GM10847 (cell line): ENCODE data around the gene LAMA3.

ENCODE experiments used
- POLR2A ChIP-seq: IDR thresholded peaks from 2 replicates; pipeline ENCODE4 v1.6.1; 2011; ENCODE audit not compliant: insufficient read length; ENCODE audit errors: extremely low read depth

LAMA3 gene

DNA sequence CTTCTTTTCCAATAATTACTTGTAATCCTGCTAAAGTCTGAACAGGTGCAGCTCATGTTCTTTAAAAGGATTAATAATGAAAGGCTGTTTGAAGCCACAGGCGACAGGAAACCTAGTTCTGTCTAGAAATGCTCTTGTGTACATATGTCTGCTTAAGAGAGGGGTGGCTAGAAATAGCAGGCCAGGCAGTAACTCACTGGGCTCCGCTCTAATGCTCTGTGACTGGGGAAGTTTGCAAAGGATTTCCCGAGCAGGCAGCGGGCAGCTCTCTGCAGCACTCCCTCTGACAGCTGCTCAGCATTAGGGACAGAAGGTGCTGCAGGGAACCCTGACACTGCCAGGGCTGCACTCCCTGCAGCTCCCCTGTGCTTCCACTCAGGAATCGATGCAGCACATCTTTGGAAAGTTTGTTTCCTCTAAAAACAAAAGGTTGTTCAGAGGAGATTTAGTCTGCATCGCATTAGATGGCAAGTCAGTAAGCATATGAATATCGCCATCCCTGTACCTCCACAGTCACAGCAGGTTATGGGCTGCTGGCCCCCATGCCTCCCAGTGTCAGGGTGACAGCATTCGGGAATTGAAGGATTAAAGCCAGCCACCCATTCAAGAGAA is 292.2 kb downstream of the LAMA3 start:
- no peak for TF ChIP-seq POLR2A

DNA sequence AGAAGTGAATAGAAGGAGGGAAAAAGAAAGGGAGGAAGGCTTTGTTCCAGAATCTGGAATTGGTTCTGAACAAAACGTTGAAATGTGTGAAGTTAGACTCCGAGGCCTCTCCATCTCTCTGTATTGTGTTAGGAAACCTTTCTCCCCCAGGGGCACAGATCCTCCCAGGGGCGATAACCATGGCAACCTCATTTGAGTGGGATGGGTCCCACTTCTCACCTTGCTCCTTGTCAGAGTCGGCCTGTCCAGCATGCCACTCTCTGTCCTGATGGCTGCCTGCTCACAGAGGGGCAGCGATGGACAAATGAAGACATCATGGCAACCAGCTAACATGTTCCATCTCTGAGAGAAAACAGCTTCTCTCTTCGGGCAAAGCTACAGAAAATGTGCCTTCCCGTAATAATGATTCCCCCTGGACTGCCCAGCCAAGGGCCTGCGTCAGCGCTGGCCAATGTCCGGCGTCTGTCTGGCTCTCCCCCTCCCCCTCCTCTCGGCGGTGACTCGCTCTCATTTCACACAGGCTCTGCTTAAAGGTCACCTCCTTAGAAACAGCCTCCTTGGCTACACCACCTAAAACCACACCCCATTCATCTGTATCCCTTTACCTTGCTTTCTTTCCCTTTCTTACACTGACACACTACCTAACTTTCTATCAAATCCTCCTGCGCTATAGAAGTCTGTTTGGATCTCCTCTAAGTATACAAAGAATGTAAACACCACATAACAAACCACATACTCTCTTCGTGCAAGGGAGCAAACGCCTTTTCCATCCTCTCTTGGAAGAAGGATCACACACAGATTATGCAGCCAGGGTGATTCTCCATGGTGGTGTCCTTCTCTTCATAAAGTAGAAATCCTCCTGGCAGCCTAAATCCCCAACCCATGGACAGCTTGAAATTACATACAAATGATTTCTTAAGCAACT is 293.2 kb downstream of the LAMA3 start:
- TF ChIP-seq POLR2A: no peak

DNA sequence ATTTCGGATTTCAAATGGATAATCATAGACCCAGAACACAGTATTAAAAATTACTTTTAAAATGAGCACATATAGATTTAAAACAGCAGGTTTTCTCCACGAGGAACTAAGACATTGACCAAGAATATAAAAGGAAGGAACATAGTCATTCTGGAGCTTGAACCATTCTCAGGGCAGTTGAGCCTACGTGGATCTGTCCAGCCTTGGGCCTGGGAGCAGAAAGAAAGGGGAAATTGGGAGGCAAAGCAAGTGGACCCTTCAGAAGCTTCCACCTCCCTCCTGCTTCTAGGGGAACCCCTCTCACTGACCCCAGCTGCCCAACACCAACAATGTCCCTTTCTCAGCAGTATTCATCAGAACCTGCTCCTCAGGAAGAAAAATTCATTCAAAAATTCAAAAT is 293.9 kb downstream of the LAMA3 start:
- TF ChIP-seq POLR2A: no peak

DNA sequence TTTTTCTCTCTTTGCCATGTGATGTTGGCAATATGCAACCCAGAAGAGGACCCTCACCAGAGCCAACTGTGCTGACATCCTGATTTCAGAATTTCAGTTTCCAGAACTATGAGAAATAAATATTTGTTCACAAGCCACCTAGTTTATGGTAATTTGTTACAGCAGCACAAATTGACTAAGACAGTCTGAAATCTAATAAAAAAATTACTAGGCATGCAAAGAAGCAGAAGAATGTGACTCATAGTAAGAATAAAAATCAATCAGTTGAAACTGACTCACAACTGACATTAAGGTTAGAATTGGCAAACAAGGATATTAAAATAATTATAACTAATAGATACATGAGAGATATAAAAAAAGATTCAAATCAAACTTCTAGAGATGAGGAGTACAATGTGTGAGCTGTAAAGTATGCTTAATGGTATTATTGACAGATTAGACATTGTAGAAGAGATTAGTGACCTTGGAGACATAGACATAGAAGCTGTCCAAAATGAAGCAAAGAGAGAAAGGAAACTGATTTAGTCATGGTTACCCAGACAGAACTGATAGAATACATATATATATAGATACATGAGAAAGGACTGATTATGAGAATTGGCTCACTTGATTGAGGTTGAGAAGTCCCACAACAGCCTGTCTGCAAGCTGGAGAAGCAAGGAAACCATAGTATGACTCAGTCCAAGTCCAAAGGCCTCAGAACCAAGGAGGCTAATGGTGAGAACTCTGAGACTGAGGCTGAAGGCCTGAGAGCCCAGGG is 297.5 kb downstream of the LAMA3 start:
- TF ChIP-seq POLR2A: no peak

DNA sequence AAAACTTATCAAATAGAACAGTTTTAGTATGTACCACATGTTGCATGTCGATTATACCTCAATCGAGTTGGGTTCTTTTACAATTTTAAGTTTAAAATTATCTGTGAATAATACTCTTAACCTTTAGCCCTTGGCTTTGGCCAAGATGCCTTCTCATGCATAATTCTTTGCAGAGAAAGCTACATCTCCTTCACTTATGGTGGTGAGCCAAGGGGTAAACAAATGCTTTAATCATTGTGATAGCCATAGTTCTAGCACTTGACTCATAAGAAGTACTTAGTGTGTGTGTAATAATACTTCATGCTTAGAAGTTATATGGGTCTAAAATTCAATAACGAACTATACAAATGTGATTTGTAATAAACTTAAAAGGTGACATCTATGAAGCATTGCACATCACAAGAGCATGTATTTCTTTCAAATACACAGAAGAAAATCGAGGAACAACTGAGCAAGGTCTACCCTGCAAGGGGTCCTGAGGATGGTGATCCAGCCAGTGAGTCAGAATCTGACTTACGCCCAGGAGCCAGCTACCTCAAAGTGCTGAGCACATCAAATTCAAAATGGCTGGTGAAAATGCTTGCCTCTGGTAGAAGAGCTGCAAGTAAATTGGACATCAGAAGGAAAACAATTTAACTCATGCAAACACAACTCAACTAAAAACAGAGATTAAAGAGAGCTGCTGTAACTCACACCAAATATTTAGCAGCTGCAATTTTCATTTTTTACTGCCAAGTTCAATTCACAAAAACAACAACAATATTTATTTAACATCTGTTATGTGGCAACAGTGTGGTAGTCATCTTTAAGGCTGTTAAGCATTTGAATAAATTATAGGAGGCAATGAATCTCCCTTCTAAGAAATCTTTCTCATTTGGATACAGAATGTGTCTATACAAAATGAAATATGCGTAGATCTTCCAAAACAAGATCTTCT is 301.5 kb downstream of the LAMA3 start:
- TF ChIP-seq POLR2A: no peak

DNA sequence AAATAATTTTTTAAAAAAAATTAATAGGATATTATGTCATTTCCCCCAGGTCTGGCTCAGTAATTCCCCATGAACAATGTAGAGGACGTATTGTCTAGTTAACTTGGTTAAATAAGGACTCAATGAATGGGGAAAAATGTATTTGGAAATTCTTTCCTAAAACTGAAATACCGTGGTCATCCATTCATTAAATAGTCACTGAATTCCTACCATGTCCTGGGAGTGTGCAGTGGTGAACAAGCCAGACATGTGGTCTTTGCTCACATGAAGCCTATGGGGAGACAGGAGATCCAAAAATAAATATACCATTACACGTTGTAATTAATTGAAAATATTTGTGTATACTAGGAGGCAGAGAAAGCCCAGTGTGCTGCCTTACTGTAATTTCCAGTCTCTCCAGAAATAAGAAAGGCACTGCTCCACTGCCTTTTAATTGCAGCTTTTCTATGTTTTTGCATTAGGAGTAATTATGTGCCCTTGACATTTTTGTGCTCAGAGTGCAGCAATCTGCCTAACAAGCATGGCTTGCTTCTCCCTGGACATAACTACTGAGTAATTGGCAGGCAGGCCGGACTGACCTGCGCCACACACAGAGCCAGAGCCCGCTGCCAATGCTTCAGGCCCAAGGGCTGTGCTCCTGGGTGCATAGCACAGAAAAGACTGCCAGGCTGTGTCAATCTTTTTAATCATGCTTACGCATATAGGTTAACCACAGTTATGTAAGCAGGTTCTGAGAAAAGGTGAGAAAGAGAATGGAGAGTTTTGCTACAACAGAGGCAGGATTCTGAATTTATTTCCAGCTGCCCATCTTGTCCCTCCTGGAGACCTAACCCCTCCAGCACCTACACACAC is 303.1 kb downstream of the LAMA3 start:
- no peak for TF ChIP-seq POLR2A

DNA sequence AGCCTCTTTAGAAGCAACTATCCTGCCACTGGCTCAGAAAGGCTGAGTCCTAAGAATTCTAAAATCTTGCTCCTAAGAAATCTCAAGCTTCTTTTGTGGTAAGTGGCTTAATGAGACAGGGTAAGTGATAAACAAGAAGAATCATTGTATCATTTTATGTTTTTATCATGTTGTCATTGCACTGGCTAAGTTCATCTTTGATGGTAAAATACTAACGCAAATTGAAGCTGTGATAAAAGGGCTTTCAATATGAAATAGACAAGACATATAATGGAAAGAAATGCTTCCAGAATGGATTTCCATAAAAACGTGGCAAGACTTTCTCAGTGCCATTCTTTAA is 303.7 kb downstream of the LAMA3 start:
- TF ChIP-seq POLR2A: no peak

DNA sequence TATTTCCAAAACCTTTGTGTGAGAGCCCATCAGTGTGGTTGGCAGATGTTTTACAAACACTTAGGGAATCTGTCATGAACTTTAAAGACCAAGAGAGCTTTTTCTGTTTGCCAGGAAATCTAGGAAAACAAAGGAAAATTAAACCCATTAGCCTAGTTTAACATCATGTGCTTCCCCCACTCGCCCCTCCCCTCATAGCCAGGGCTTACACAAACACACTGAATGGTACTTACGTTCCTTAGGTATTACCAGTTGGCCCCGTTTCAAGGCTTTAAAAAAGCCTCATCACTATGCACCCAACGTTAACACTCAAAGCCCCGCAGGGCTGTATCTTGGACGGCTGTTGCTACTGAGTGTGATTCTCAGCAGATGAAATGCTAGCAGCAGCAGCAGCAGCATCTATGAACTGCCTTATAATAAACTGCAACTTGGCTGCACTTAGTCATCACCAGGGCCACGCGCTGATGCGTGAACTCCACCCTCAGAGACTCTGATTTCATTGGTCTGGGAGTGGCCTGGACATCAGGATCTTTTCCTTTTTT is 305.2 kb downstream of the LAMA3 start:
- TF ChIP-seq POLR2A: no peak

DNA sequence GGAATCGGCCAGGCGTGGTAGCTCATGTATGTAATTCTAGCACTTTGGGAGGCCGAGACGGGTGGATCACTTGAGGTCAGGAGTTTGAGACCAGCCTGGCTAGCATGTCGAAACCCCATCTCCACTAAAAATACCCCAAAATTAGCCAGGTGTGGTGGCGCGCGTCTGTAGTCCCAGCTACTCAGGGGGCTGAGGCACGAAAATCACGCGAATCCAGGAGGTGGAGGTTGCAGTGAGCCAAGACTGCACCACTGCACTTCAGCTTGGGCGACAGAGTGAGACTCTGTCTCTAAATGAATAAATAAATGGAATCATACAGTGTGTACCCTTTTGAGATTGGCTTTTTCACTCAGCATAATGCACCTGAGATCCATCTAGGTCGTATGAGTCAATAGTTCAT is 305.9 kb downstream of the LAMA3 start:
- TF ChIP-seq POLR2A: no peak

DNA sequence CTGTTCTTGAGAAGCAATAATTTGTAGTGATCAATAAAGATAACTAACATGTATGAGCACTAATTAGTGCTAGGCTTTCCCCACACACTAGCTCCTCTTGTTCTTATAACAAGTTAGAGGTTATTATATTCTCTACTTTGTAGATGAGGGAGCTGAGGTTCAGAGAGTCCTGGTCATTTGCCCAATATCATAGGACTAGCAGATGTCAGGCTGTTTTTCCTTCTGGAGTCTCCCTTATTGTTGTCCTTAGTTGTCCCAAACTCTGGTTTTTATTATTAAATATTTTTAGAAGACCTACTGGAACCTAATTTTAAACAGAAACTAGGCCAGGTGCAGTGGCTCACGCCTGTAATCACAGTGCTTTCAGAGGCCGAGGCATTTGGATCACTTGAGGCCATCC is 308.8 kb downstream of the LAMA3 start:
- TF ChIP-seq POLR2A: no peak

DNA sequence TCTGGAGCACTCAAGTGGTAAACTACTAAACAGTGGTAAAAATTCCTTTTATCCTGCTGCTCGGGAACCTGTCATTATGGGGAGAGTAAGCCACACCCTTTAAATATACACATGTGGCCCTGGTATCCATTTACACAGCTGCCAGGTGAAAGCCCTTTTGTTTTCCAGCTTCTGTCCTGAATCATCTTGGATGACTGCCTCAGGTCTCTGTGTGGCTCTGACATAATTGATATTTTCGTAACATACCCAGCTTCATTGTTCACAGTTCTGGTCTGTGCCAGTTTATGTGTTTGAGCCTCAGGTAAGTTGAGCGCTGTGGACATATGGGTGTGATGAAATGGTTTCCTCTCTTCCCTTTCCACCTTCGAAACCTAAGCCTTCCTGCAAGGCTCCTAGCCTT is 309.6 kb downstream of the LAMA3 start:
- TF ChIP-seq POLR2A: no peak

DNA sequence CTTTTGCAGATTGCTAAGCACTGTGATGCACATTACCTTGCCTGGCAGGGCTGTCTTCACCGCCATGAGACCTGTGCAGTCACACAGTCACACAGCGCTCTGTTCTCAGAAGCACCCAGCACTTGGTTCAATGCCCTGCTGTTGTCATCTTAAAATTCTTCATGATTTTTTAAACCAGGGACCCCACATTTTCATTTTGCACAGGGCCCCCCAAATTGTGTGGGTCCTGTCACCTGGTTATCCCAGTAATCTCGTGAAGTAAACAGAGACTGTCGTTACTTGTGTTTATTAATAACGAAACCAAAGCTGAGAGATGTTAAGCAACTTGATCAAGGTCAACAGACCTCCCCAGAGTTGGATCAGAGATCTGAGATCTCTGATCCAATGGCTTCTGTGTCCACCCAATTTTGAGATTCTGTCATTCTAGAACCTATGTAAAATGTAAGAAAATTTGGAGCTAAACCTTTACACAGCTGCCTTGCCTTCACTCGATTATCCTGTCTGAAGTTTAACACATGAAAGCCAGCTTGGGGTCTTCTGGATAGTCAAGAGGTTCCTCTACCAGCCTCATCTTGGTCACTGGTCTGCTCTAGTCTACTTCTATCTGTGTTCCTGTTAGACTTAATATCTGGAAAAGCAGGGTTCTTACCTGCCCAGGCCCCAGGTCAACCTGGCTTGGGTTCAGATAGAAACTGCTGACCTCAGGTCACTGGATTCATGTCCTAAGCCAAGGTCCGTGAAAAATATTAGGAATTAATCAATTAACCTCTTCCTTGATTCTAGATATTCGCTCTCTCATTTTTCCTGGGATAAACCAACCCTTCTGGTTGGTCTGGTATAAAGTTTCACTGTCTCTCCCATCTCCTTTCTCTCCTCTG is 311.6 kb downstream of the LAMA3 start:
- no peak for TF ChIP-seq POLR2A

DNA sequence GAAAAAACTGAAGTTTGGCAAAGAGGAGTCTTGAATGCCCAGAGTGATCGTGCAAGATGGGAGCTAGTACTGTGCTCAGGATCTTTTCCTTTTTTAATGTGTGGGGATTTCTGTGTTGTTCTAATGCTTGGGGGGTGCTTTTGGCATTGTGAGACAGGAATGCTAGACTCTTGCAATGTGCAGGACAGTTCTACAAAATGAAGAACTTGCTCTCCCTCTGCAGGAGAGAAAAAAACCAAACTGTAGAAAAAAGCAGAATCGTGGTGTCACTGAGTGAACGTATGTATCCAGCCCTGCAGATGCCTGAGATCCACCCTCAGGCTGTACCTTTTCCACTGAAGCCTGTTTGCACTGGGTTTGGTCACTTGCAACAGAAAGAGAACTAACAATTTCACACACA is 313.2 kb downstream of the LAMA3 start:
- no peak for TF ChIP-seq POLR2A

DNA sequence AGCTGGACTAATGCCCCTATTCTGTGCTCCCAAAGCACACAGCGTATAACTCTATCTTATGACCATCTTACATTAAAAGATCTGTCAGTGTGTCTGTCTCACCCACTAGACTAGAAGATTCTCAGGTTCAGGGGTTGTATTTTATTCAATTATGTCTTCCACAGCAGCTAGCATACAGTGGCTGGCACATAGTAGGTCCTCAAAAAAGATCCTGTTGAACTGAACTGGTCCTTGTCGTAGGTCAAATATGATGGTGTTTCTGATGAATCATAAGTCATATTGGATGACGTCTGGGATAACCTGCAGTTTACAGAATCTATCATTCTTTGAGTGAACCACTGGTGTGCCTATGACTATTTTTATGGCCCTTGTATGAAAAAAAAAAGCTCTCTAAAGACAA is 314.0 kb downstream of the LAMA3 start:
- no peak for TF ChIP-seq POLR2A
